Small intestine (tissue), 16 donors: Measurements from ENCODE around the gene B4GALNT2. TPM values are rescaled to one million over a fixed set of nuclear protein-coding genes. Genes with fewer than 3 reads are reported as not detected.
"Not testable (repeated sequence)": the region's sequence is repeated elsewhere in the genome, so short reads cannot be mapped to it uniquely, and the experiment has no call there.

ENCODE experiments used
- DNase-seq, 2 donors: peaks; one replicate each; pipeline versions ENCODE4 v3.0.0 to v3.0.0-alpha.2; 2013
- FAIRE-seq: peaks from 2 replicates; lab custom pipeline; 2012; peaks lifted over from hg19 to GRCh38; lab: Jason Lieb, UNC
- H3K27ac ChIP-seq, 3 donors: one replicate each; pipeline ENCODE4 v1.5.1; 2013; ENCODE audit warnings: low read length in 2 of 3, mild to moderate bottlenecking in 2 of 3, control low read depth in 1 of 3, inconsistent platforms in 1 of 3, low read depth in 1 of 3, moderate library complexity in 1 of 3
- H3K27me3 ChIP-seq, 3 donors: one replicate each; pipeline ENCODE4 v1.6.1; 2013; ENCODE audit warnings: low read length in 3 of 3, inconsistent platforms in 1 of 3; ENCODE audit not compliant: control insufficient read depth in 3 of 3, insufficient read depth in 3 of 3
- H3K36me3 ChIP-seq, 3 donors: one replicate each; pipeline ENCODE4 v1.6.1; 2013; ENCODE audit warnings: low read length in 3 of 3, inconsistent platforms in 1 of 3, low read depth in 1 of 3, mild to moderate bottlenecking in 1 of 3, moderate library complexity in 1 of 3; ENCODE audit not compliant: control insufficient read depth in 3 of 3, insufficient read depth in 2 of 3
- H3K4me1 ChIP-seq, 3 donors: one replicate each; pipeline ENCODE4 v1.6.1; 2013; ENCODE audit warnings: low read length in 2 of 3, inconsistent platforms in 1 of 3, low read depth in 1 of 3, mild to moderate bottlenecking in 1 of 3, moderate library complexity in 1 of 3; ENCODE audit not compliant: control insufficient read depth in 3 of 3, insufficient read depth in 2 of 3
- H3K4me3 ChIP-seq, 3 donors: one replicate each; pipeline ENCODE4 v1.5.1; 2013; ENCODE audit warnings: low read length in 3 of 3, control low read depth in 1 of 3, inconsistent platforms in 1 of 3, low read depth in 1 of 3, mild to moderate bottlenecking in 1 of 3, moderate library complexity in 1 of 3
- H3K9me3 ChIP-seq, 2 donors: one replicate each; pipeline ENCODE4 v1.6.1; 2013; ENCODE audit warnings: low read depth in 1 of 2, low read length in 1 of 2; ENCODE audit not compliant: control insufficient read depth in 2 of 2, insufficient read depth in 1 of 2
- WGBS, 3 donors: extraction: QIAGEN DNeasy Blood & Tissue Kit; methylation state at CpG; one replicate each; pipeline ENCODE4 v1.1.7; 2013; 5-methylcytosine and 5-hydroxymethylcytosine counted together
- long read RNA-seq, 10 donors: transcript quantifications; one replicate each; lab custom pipeline, GENCODE V29; 2026
- polyA plus RNA-seq, 4 donors: library from polyadenylated mRNA; stranded (reverse) in 3 of 4; unstranded in 1 of 4; fragments of 200-250 nt in 3 of 4; fragments of 120-200 nt in 1 of 4; gene quantifications; one replicate each; pipeline versions ENCODE4 v1.2.1 to v1.2.3, GENCODE V29; 2013
- donor health status: healthy with polysubstance abuse.
- donor health status: control.
- donor health status: control.
- donor health status: Bipolar disorder and iron deficiency.
- donor health status: healthy.

B4GALNT2 gene
- 1 to 10 TPM in 1 of 4 donors, under 1 TPM in 3; 0.13 to 3.2 (median 0.72) TPM for polyA plus RNA-seq
- long read RNA-seq, donor 1, result 0 reads
- long read RNA-seq, donor 2, result 0 reads
- long read RNA-seq, donor 3, result 0 reads
- long read RNA-seq, donor 4, result 0 reads
- long read RNA-seq, donor 5, result 0 reads
- long read RNA-seq, donor 6, result 0 reads
- long read RNA-seq, donor 7, result 0 reads
- long read RNA-seq, donor 8, result 0 reads
- long read RNA-seq, donor 9, result 0 reads
- long read RNA-seq, donor 10, full-length matches to known transcripts, result 1 of 1 reads
- long read RNA-seq, donor 10, partial matches to known transcripts, result 0 of 1 reads
- long read RNA-seq, donor 10, other reads (novel, unspliced or antisense), result 0 of 1 reads

GRCh38 chr17:49132699-49133364 is at the start of gene B4GALNT2:
Gene B4GALNT2 (plus strand): TSS chr17:49132769. CDS start chr17:49132793, 24 bp downstream.
- FAIRE-seq (no peak), DNase-seq (peak; percentile 77 to 80)
- Histone ChIP-seq H3K27ac (no peak within 1 kb of the TSS), H3K4me3 (peak within 1 kb of the TSS; percentile 13 to 52 (median 51)), H3K36me3 (no peaks in the 10 kb centered on the region), H3K9me3 (peaks cover 0 to 18% of the 10 kb centered on the region in 2 donors), H3K4me1 (peaks cover 0 to 2% (median 0%) of the 10 kb centered on the region in 3 donors), H3K27me3 (peaks cover 0 to 25% (median 20%) of the 10 kb centered on the region in 3 donors)
- 1 to 6% (median 4%) methylated on average over 64 to 65 of the region's 65 CpGs for WGBS, 3 donors

GRCh38 chr17:49085046-49085445 is 47.5 kb upstream of the B4GALNT2 start:
- 72 to 80% (median 77%) methylated on average over 2 of the region's 2 CpGs for WGBS, 3 donors
- not testable (repeated sequence) for FAIRE-seq, H3K9me3 ChIP-seq, H3K36me3 ChIP-seq, DNase-seq, H3K27ac ChIP-seq, H3K27me3 ChIP-seq, H3K4me3 ChIP-seq
- peaks cover 0 to 16% (median 0%) of the 10 kb centered on the region in 3 donors for H3K4me1 ChIP-seq

GRCh38 chr17:49085565-49086315 is 46.8 kb upstream of the B4GALNT2 start:
- no peaks in the 10 kb centered on the region for H3K27me3 ChIP-seq
- FAIRE-seq (no peak), DNase-seq (no peak)
- WGBS, 3 donors, result 38 to 66% (median 49%) methylated on average over 5 of the region's 5 CpGs
- peaks cover 0 to 11% (median 0%) of the 10 kb centered on the region in 3 donors for H3K4me1 ChIP-seq
- H3K9me3 ChIP-seq, result no peaks in the 10 kb centered on the region
- no peak overlapping the region for H3K4me3 ChIP-seq
- H3K27ac ChIP-seq, result no peak overlapping the region
- H3K36me3 ChIP-seq, result no peaks in the 10 kb centered on the region

- Histone ChIP-seq H3K9me3 (no peaks in the 10 kb centered on the region), H3K27me3 (no peaks in the 10 kb centered on the region), H3K4me3 (no peak overlapping the region), H3K4me1 (peaks cover 0 to 11% (median 0%) of the 10 kb centered on the region in 3 donors), H3K36me3 (no peaks in the 10 kb centered on the region), H3K27ac (no peak overlapping the region)
- WGBS, 3 donors, result 0 to 28% (median 20%) methylated on average over 1 of the region's 1 CpG
- FAIRE-seq, result no peak
- peak in 1 of 2 donors; percentile 74 for DNase-seq
Observed at GRCh38 chr17:49086316-49086605, 46.3 kb upstream of the B4GALNT2 start.

GRCh38 chr17:49086649-49087048 is 45.9 kb upstream of the B4GALNT2 start:
- H3K36me3 ChIP-seq, result no peaks in the 10 kb centered on the region
- H3K27me3 ChIP-seq, result no peaks in the 10 kb centered on the region
- FAIRE-seq (no peak), DNase-seq (no peak)
- no peak overlapping the region for H3K4me3 ChIP-seq
- no peaks in the 10 kb centered on the region for H3K9me3 ChIP-seq
- H3K4me1 ChIP-seq, result peaks cover 0 to 11% (median 0%) of the 10 kb centered on the region in 3 donors
- no peak overlapping the region for H3K27ac ChIP-seq

- WGBS, 3 donors, result 38 to 76% (median 60%) methylated on average over 7 of the region's 7 CpGs
- DNase-seq (peak; percentile 24 to 34), FAIRE-seq (no peak)
- Histone ChIP-seq H3K4me1 (peaks cover 0 to 11% (median 0%) of the 10 kb centered on the region in 3 donors), H3K36me3 (no peaks in the 10 kb centered on the region), H3K4me3 (no peak overlapping the region), H3K27ac (no peak overlapping the region), H3K27me3 (no peaks in the 10 kb centered on the region), H3K9me3 (no peaks in the 10 kb centered on the region)
Observed at GRCh38 chr17:49089094-49089493, 43.5 kb upstream of the B4GALNT2 start.

GRCh38 chr17:49090878-49091594 is 41.5 kb upstream of the B4GALNT2 start:
- DNase-seq, result no peak
- Histone ChIP-seq H3K4me1 (peaks cover 0 to 6% (median 0%) of the 10 kb centered on the region in 3 donors), H3K9me3 (no peaks in the 10 kb centered on the region), H3K27me3 (no peaks in the 10 kb centered on the region), H3K4me3 (no peak overlapping the region), H3K36me3 (no peaks in the 10 kb centered on the region), H3K27ac (no peak overlapping the region)
- FAIRE-seq, result no peak
- WGBS, 3 donors, result 75 to 83% (median 76%) methylated on average over 10 of the region's 10 CpGs

- Histone ChIP-seq H3K9me3 (no peaks in the 10 kb centered on the region), H3K4me3 (no peak overlapping the region), H3K4me1 (no peaks in the 10 kb centered on the region), H3K27ac (no peak overlapping the region), H3K36me3 (no peaks in the 10 kb centered on the region), H3K27me3 (no peaks in the 10 kb centered on the region)
- DNase-seq (no peak), FAIRE-seq (no peak)
- 45 to 74% (median 50%) methylated on average over 8 to 10 of the region's 10 CpGs for WGBS, 3 donors
Observed at GRCh38 chr17:49093131-49093530, 39.4 kb upstream of the B4GALNT2 start.
